Ovary (tissue), 3 donors: Measurements from ENCODE around the gene ANO6.

Source experiments
- CTCF ChIP-seq, 3 donors: fragments of 450-650 bp in 2 of 3; fragments of 200-600 bp in 1 of 3; IDR thresholded peaks; one replicate each; pipeline versions ENCODE4 v1.5.1 to v1.8.0; 2016 to 2022; ENCODE audit warnings: antibody characterized with exemption in 3 of 3, mild to moderate bottlenecking in 1 of 3
- EP300 ChIP-seq: sonication (generic); formaldehyde crosslinking; IDR thresholded peaks from one replicate; pipeline ENCODE4 v1.6.1; 2017; ENCODE audit warnings: antibody characterized with exemption
- POLR2A ChIP-seq: fragments of 450-650 bp; IDR thresholded peaks from one replicate; pipeline ENCODE4 v1.6.1; 2017; ENCODE audit warnings: antibody characterized with exemption, mild to moderate bottlenecking, moderate library complexity
- donor health status: DM: no; HTN: no; CAD: no.

- no peak for TF ChIP-seq EP300
- TF ChIP-seq CTCF (IDR thresholded peaks at IDR 0.05), result no peak
- no peak for TF ChIP-seq POLR2A
Measured at GRCh38 chr12:45212064-45212463, 3.8 kb upstream of the ANO6 start.
